Neuronal stem cell (in vitro differentiated cells): ENCODE measurements around the gene CACNG4.

Experiments used
- DNase-seq: peaks from one replicate; pipeline ENCODE4 v3.0.0-alpha.2; 2013; ENCODE audit warnings: low spot score
- H2AFZ ChIP-seq: one replicate; pipeline ENCODE4 v1.6.1; 2013; ENCODE audit warnings: mild to moderate bottlenecking, low read length, inconsistent platforms
- H2AK5ac ChIP-seq: 2 replicates; pipeline ENCODE4 v1.6.1; 2013; ENCODE audit warnings: low read depth, mild to moderate bottlenecking, inconsistent platforms, low read length, moderate library complexity, mixed read lengths
- H2BK120ac ChIP-seq: 2 replicates; pipeline ENCODE4 v1.6.1; 2013; ENCODE audit warnings: low read depth, mild to moderate bottlenecking, inconsistent platforms, low read length, moderate library complexity, mixed read lengths
- H2BK12ac ChIP-seq: one replicate; pipeline ENCODE4 v1.6.1; 2013; ENCODE audit warnings: low read length, inconsistent platforms
- H2BK15ac ChIP-seq: 2 replicates; pipeline ENCODE4 v1.6.1; 2013; ENCODE audit warnings: mild to moderate bottlenecking, low read length, inconsistent platforms, mixed read lengths
- H2BK5ac ChIP-seq: one replicate; pipeline ENCODE4 v1.6.1; 2013; ENCODE audit warnings: inconsistent platforms, mild to moderate bottlenecking, low read length, moderate library complexity
- H3K14ac ChIP-seq: one replicate; pipeline ENCODE4 v1.6.1; 2013; ENCODE audit warnings: low read length, inconsistent platforms
- H3K18ac ChIP-seq: 2 replicates; pipeline ENCODE4 v1.6.1; 2013; ENCODE audit warnings: low read length, inconsistent platforms
- H3K23ac ChIP-seq: 2 replicates; pipeline ENCODE4 v1.6.1; 2013; ENCODE audit warnings: low read depth, mild to moderate bottlenecking, mixed read lengths, low read length, inconsistent platforms; ENCODE audit not compliant: poor library complexity
- H3K27ac ChIP-seq: replicated peaks from 3 replicates; pipeline ENCODE4 v1.5.1; 2013; ENCODE audit warnings: low read length, inconsistent platforms
- H3K27me3 ChIP-seq, 3 experiments: 2 replicates each; pipeline ENCODE4 v1.6.1; 2013; ENCODE audit warnings: low read length in 3 of 3, mild to moderate bottlenecking in 2 of 3, inconsistent platforms in 1 of 3, low read depth in 1 of 3, mixed read lengths in 1 of 3, moderate library complexity in 1 of 3; ENCODE audit not compliant: control insufficient read depth in 3 of 3, insufficient read depth in 3 of 3
- H3K36me3 ChIP-seq, 2 donors: replicated peaks in 1 of 2; 2 replicates each; pipeline ENCODE4 v1.6.1; 2013; ENCODE audit warnings: low read length in 2 of 2; ENCODE audit not compliant: control insufficient read depth in 2 of 2, insufficient read depth in 2 of 2
- H3K4ac ChIP-seq: 2 replicates; pipeline ENCODE4 v1.6.1; 2013; ENCODE audit warnings: inconsistent platforms, mild to moderate bottlenecking, low read length, moderate library complexity
- H3K4me1 ChIP-seq, 2 donors: 1 replicate in 1 of 2; 2 replicates in 1 of 2; pipeline ENCODE4 v1.6.1; 2013; ENCODE audit warnings: low read length in 2 of 2, low read depth in 1 of 2; ENCODE audit not compliant: control insufficient read depth in 2 of 2, insufficient read depth in 1 of 2
- H3K4me2 ChIP-seq: one replicate; pipeline ENCODE4 v1.6.1; 2013; ENCODE audit warnings: mild to moderate bottlenecking, low read length, inconsistent platforms; ENCODE audit not compliant: insufficient read depth, poor library complexity, severe bottlenecking
- H3K4me3 ChIP-seq, 2 donors: 2 replicates each; pipeline ENCODE4 v1.5.1; 2013; ENCODE audit warnings: low read length in 2 of 2, mild to moderate bottlenecking in 2 of 2, inconsistent platforms in 1 of 2, moderate library complexity in 1 of 2
- H3K79me1 ChIP-seq: one replicate; pipeline ENCODE4 v1.6.1; 2013; ENCODE audit warnings: low read depth, mild to moderate bottlenecking, inconsistent platforms, low read length, moderate library complexity
- H3K9ac ChIP-seq: one replicate; pipeline ENCODE4 v1.6.1; 2013; ENCODE audit warnings: mild to moderate bottlenecking, low read depth, low read length, inconsistent platforms; ENCODE audit not compliant: poor library complexity
- H3K9me3 ChIP-seq, 2 donors: replicated peaks in 1 of 2; 2 replicates each; pipeline versions ENCODE3 to v1.6.1; 2013; ENCODE audit warnings: low read length in 2 of 2, mild to moderate bottlenecking in 2 of 2, inconsistent platforms in 1 of 2, low read depth in 1 of 2, mixed read lengths in 1 of 2, moderate library complexity in 1 of 2; ENCODE audit not compliant: control insufficient read depth in 2 of 2, insufficient read depth in 1 of 2
- H4K8ac ChIP-seq: one replicate; pipeline ENCODE4 v1.6.1; 2013; ENCODE audit warnings: low read depth, mild to moderate bottlenecking, inconsistent platforms, low read length, moderate library complexity
- H4K91ac ChIP-seq: one replicate; pipeline ENCODE4 v1.6.1; 2013; ENCODE audit warnings: low read length, low read depth, mild to moderate bottlenecking, inconsistent platforms; ENCODE audit not compliant: poor library complexity
- WGBS, 2 donors: extraction: QIAGEN DNeasy Blood & Tissue Kit; methylation state at CpG; one replicate each; pipeline ENCODE4 v1.1.7; 2013; ENCODE audit warnings: missing lambda C conversion rate in 2 of 2, mixed read lengths in 1 of 2; ENCODE audit not compliant: insufficient read length in 2 of 2, insufficient replicate concordance in 1 of 2; ENCODE audit errors: extremely low coverage in 2 of 2; 5-methylcytosine and 5-hydroxymethylcytosine counted together

The CACNG4 gene

GRCh38 chr17:66950886-66951604 is 13.5 kb upstream of the CACNG4 start:
- Histone ChIP-seq H3K4ac (no peak overlapping the region), H2BK120ac (no peak overlapping the region), H3K4me1 (peaks cover 10 to 15% of the 10 kb centered on the region in 2 donors), H2BK12ac (no peak overlapping the region), H4K8ac (no peak overlapping the region), H3K27ac (no peak overlapping the region), H3K4me3 (no peak overlapping the region), H2BK15ac (no peak overlapping the region), H3K23ac (no peak overlapping the region), H3K18ac (peak overlapping the region; percentile 68), H3K4me2 (no peak overlapping the region), H2AFZ (no peak overlapping the region), H3K9me3 (peaks cover 0 to 7% of the 10 kb centered on the region in 2 donors), H3K36me3 (no peaks in the 10 kb centered on the region), H3K27me3 (peaks cover 0 to 23% (median 0%) of the 10 kb centered on the region in 3 experiments), H3K14ac (no peak overlapping the region), H2AK5ac (no peak overlapping the region), H3K9ac (no peak overlapping the region), H3K79me1 (no peaks in the 10 kb centered on the region), H4K91ac (no peak overlapping the region), H2BK5ac (no peak overlapping the region)
- no CpG with 5 or more reads among the region's 6 CpGs for WGBS, 2 donors
- no peak for DNase-seq

GRCh38 chr17:66951605-66951953 is 12.9 kb upstream of the CACNG4 start:
- peaks cover 0 to 17% (median 0%) of the 10 kb centered on the region in 3 experiments for H3K27me3 ChIP-seq
- H3K36me3 ChIP-seq: no peaks in the 10 kb centered on the region
- H4K91ac ChIP-seq: no peak overlapping the region
- H3K27ac ChIP-seq: no peak overlapping the region
- no peak for DNase-seq
- no peak overlapping the region for H2AK5ac ChIP-seq
- H3K9ac ChIP-seq: no peak overlapping the region
- no peak overlapping the region for H3K4ac ChIP-seq
- no peak overlapping the region for H3K4me3 ChIP-seq
- peaks cover 10 to 15% of the 10 kb centered on the region in 2 donors for H3K4me1 ChIP-seq
- H2BK5ac ChIP-seq: no peak overlapping the region
- H3K18ac ChIP-seq: no peak overlapping the region
- no peaks in the 10 kb centered on the region for H3K79me1 ChIP-seq
- H3K4me2 ChIP-seq: no peak overlapping the region
- H4K8ac ChIP-seq: no peak overlapping the region
- WGBS, 2 donors: no CpG with 5 or more reads among the region's 4 CpGs
- no peak overlapping the region for H2BK120ac ChIP-seq
- no peak overlapping the region for H3K14ac ChIP-seq
- H3K9me3 ChIP-seq: peaks cover 0 to 7% of the 10 kb centered on the region in 2 donors
- no peak overlapping the region for H2BK15ac ChIP-seq
- no peak overlapping the region for H2BK12ac ChIP-seq
- no peak overlapping the region for H3K23ac ChIP-seq
- peak overlapping the region; percentile 9 for H2AFZ ChIP-seq

- Histone ChIP-seq H3K27ac (no peak overlapping the region), H2BK5ac (no peak overlapping the region), H3K79me1 (no peaks in the 10 kb centered on the region), H2AK5ac (no peak overlapping the region), H2AFZ (peak overlapping the region; percentile 9), H3K4me1 (peaks cover 10 to 15% of the 10 kb centered on the region in 2 donors), H3K36me3 (no peaks in the 10 kb centered on the region), H4K91ac (no peak overlapping the region), H2BK12ac (no peak overlapping the region), H3K9ac (no peak overlapping the region), H3K4me3 (no peak overlapping the region), H3K18ac (peak overlapping the region; percentile 60), H3K4me2 (no peak overlapping the region), H3K9me3 (peaks cover 0 to 7% of the 10 kb centered on the region in 2 donors), H4K8ac (no peak overlapping the region), H2BK120ac (no peak overlapping the region), H2BK15ac (no peak overlapping the region), H3K4ac (no peak overlapping the region), H3K14ac (no peak overlapping the region), H3K27me3 (peaks cover 0 to 12% (median 0%) of the 10 kb centered on the region in 3 experiments), H3K23ac (no peak overlapping the region)
- no peak for DNase-seq
- WGBS, 2 donors: no CpG with 5 or more reads among the region's 10 CpGs
Observed at GRCh38 chr17:66952031-66952524, 12.4 kb upstream of the CACNG4 start.

DNA sequence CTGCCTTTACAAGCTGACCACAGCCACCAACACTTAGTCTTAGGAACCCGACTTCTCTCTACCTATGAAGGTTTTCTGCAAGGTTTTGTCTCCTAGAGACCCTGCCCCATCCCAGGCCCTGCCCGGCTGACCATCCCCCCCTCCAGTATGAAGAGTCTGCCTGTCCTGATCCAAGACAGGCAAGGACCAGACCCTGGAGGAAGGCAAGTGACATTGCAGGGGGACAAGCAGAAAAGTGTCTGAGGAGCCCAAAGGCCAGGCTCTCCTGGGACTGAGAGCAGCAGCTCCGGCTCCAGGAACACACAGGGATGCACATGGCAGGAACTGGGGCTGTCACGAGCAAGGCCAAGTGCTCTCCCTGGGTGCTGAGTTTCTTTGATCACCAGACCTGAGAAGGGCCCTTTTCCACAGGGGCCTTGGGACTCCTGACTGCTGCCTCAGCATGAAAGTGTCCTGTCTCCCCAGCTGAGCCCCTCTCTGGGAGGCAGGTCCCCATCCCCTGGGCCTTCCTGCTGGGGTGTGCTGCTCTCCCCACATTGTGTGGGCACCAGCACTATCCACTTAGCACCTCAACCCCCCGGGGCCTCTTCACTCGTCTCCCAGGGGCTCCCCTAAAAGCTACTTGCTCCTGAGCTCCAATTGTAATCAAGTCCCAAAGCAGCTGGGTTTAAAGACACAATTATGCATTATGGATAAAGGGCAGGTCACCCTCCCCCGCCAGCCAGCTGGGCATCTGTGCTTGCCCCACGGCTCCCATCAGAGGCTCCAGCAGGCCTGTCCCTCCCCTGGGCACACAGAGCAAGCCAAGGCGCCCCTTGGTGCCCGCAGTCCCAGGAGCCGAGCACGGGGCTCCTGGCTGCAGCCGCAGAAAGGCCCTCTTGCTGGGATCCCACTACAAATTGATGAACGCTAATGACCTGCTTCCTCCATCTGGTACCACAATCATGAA is 11.6 kb upstream of the CACNG4 start:
- no peak overlapping the region for H2BK120ac ChIP-seq
- no peak overlapping the region for H4K8ac ChIP-seq
- H3K27ac ChIP-seq: no peak overlapping the region
- no peak overlapping the region for H3K23ac ChIP-seq
- no peak overlapping the region for H3K4ac ChIP-seq
- no peak overlapping the region for H3K4me2 ChIP-seq
- H2AK5ac ChIP-seq: peak overlapping the region; percentile 13
- H3K27me3 ChIP-seq: peaks cover 0 to 6% (median 0%) of the 10 kb centered on the region in 3 experiments
- DNase-seq: no peak
- H3K36me3 ChIP-seq: no peaks in the 10 kb centered on the region
- WGBS, 2 donors: no CpG with 5 or more reads among the region's 14 CpGs
- no peak overlapping the region for H3K9ac ChIP-seq
- no peak overlapping the region for H3K4me3 ChIP-seq
- H2AFZ ChIP-seq: no peak overlapping the region
- H3K14ac ChIP-seq: no peak overlapping the region
- H4K91ac ChIP-seq: no peak overlapping the region
- no peak overlapping the region for H2BK5ac ChIP-seq
- peak overlapping the region; percentile 62 for H3K18ac ChIP-seq
- peaks cover 14 to 17% of the 10 kb centered on the region in 2 donors for H3K4me1 ChIP-seq
- peak overlapping the region; percentile 44 for H2BK15ac ChIP-seq
- peaks cover 0 to 7% of the 10 kb centered on the region in 2 donors for H3K9me3 ChIP-seq
- H2BK12ac ChIP-seq: peak overlapping the region; percentile 50
- no peaks in the 10 kb centered on the region for H3K79me1 ChIP-seq
